LHCN-M2 (cell line): Measurements from ENCODE around the gene SUN1. TPM values are rescaled to one million over a fixed set of nuclear protein-coding genes. Genes with fewer than 3 reads are reported as not detected.
"Not testable (repeated sequence)": the region's sequence is repeated elsewhere in the genome, so short reads cannot be mapped to it uniquely, and the experiment has no call there.

Experiments used
- DNase-seq: peaks from one replicate; pipeline ENCODE4 v3.0.0-alpha.2; 2012; ENCODE audit warnings: low read depth
- total RNA-seq: library from RNA; depleted of rRNA; stranded (reverse); fragments of >200 nt; gene quantifications from 2 replicates; pipeline ENCODE4 v1.2.3, GENCODE V29; 2014; rRNA removed

SUN1 gene
- total RNA-seq, 1 experiment from 2014 or later: 166 TPM

DNA sequence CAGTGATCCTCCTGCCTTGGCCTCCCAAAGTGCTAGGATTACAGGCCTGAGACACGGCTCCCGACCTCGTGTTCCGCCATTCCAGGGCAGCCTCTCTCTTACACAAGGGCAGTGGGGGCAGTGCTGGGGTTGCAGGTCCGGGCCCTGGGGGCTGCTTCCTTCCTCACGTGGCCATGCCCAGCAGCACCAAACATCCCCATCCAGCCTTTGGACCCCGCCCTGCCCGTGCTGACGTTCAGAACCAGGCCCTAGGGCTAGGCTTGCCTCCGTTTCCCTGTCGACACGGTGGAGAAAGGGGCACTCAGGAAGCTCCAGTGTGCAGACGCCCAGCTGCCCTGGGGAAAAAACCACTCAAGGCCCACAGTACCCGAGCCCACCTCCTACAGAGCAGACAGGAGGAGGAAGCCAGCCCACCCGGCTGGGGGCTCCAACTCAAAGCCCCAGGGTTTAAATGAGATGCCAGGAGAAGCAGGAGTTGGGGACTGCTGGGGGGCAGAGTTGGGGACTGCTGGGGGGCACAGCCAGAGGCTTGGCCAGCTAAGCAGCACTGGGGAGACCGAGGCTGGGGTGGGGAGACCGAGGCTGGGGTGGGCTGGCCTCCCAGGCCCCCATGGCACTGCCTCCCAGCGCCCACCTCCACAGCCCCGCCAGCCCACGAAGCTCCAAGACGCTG is 86.3 kb downstream of the SUN1 start:
- DNase-seq: no peak

DNA sequence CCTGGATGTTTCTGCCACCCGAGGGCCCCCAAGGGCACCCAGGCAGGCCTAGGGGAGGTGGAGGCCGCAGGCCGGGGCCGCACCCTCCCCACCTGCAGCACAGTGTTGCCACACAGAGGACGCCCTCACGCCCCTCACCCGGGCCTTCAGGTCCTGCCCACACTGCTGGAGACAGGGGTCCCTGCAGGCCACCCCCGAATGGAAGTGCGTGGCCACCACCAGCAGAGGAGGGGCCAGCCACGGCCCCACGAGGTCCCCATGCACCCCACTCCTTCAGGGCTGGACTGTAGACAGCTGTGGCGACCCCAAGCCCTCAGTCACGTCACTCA is 86.8 kb downstream of the SUN1 start:
- no peak for DNase-seq

DNA sequence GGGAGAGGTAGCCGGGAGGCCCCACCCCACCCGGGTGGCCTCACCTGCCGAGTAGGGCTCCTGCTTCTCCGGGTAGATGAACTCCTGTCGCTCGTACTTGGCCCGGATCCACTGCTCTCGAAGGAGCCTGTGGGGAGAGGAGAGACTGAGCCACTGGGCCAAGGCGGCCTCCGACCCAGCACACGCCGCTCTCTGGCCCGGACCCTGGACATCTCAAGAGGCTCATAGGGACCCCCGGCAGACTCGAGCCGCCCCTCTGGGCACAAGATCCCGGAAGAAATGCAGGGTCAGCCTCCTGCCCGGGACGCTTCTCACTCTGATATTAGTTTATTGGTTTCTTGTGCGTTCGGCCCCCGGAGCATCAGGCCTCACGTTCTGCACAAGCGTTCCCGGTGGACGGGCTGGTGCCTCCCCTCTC is 87.7 kb downstream of the SUN1 start:
- DNase-seq: no peak

DNA sequence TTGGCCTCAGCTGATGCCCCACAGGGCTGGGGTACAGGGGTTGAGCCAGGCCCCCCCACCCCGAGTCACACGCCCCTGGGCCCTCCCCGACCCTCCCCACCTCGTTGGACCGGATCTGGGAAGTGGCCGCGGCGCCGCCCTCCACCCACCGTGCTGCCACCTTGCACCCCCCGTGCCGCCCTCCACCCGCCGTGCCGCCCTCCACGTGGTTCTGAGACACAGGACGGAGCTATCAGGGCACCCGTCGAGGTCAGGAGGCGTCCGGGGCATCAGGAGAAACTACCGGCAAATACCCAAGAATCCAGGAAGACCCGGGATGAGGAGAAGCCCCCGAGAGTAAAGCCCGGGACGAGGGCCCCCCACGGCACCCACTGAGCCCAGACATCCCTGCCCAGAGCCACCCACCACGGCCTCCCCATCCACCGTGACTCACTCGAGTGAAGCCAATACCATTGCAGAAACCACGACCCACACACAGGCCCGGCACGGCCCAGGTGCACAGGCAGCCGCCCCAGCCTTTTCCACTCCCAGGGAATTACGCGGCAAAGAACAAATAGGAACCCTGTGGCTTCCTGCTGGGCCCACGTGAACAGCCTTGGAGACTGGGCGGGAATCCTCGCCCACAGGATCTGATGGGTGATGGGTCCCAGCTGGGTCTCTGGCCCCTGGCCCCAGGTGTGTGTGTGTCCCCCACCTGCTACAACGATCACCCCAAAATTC is 88.2 kb downstream of the SUN1 start:
- DNase-seq: no peak

DNA sequence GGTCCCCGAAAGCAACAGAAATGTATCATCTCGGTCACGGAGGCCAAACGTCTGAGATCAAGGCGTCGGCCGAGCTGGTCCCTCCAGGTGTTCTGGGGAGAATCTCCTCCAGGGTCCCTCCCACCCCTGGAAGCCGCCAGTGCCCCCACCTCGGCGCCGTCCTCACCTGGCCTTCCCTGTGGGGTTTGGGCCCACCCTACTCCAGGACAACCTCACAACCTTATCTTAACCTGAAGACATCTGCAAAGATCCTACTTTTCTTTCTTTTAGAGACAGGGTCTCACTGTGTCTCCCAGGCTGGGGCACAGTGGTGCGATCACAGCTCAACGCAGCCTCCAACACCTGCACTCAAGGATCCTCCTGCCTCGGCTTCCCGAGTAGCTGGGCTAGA is 88.8 kb downstream of the SUN1 start:
- no peak for DNase-seq

DNA sequence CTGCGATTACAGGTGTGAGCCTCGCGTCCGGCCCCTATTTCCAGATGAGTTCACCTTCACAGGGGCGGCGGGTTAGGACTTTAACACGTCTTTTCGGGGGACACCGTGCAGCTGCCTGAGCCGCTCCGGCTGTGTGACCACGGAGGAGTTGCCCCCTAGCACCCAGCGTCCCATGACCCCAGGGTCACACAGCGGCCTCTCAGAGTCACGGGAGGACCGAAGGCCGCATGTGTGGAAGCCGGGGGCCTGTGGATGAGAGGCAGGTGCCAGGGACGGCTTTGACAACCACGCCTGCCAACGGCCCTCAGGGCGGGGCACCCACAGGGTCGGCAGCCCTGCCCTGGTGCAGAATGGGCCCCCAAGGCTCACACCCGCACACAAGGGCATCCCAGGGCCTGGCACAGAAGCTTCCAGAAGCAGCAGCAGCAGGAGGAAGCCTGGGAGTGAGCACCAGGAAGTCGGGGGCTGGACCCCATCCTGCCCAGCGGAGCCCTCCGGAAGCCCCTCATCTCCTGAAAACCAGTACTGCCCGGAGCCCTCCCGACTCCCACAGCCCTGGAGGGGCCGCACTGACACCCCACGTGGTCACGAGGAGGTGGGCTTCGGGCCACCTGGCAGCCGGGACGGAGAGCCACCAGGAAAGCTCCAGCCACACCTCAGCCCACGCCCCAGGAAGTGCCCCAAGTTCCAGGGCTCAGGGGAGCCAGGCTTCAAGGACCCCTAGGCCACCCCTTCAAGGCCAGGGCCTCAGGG is 89.5 kb downstream of the SUN1 start:
- DNase-seq: no peak

DNA sequence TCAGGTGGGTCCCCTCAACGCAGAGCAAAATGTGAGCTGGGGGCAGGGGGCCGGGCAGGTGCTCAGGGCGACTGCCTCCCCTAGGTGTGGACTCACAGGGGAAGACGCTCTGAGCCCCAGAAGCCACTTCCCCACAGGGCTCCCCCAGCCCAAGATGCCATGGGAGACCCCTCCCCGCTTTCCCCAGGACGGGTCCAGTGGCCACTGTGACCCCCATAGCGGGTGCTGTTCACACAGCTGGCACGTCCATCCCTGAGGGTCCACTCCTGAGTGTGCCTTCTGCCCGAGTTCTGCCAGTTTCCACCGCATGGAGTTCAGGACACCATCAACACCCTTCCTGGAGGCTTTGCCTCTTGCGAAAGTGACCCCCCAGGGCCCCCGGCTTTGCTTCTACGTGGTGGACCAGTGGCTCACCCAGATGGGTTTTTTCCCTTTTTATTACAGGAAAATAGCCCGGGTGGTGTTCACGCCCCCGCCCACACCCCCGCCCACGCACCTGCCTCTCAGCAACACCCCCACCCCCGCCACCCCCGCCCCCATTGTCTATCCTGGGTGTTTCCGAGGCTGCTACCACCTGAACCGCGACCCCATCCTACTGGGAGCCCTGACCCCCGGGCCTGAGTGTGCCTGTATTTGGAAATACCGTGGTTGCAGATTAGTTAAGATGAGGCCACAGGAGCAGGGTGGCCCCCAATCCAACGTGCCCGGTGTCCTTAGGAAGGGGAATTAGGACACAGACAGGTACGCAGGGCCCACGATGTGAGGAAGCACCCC is 90.2 kb downstream of the SUN1 start:
- no peak for DNase-seq

DNA sequence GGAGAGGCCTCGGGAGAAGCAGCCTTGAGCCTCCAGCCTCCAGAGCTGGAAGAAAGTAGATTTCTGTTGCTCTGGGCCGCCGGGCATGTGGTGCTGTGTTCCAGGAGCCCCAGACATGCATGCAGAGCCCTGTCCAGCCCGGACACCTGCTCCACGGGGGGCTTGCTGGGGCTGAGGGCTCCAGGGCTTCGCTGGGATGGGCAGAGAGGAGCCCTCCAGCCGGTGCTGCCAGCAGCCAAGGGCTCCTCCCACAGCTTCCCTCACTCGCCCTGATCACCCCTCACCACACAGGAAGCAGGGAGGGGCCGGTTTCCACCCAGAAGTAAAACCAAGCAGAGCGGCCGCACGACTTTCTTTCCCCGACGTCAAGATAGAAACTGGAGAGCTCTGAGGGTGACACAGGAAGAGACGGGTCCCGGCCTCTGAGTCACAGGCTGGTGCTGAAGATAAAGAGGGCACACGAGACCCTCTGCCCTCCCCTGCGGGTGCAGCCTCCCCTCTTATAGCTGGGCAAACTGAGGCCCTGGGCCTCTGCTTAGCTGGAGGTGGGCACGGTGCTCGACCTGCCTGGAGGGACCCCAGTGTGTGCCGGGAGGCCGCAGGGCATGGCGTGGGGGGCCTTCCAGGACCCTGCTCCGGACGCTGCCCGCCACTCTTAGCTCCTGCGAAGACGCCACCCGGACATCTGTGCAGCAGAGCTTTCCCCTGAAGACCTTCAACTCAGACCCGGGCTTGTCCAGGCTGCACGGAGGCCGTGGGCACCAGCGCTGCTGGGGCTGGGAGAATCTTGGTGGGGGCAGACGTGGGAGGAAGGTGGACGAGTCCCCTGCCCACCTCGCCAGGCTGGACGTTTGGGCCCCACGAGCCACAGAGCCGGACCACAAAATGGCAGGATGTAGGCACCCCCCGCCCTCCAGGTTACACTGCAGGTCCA is 91.1 kb downstream of the SUN1 start:
- no peak for DNase-seq

DNA sequence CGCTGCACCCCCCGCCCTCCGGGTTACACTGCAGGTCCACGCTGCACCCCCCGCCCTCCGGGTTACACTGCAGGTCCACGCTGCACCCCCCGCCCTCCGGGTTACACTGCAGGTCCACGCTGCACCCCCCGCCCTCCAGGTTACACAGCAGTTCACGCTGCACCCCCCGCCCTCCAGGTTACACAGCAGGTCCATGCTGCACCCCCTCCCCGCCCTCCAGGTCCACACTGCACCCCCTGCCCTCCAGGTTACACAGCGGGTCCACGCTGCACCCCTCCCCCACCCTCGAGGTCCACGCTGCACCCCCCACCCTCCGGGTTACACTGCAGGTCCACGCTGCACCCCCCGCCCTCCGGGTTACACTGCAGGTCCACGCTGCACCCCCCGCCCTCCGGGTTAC is 91.8 kb downstream of the SUN1 start:
- not testable (repeated sequence) for DNase-seq

Other genes starting within 250 kb of the SUN1 start
- 55.9 and 68.0 TPM in 2 replicates for gene DNAAF5, start 105.8 kb upstream of the SUN1 start, total RNA-seq
- gene PRKAR1B, start 105.2 kb upstream of the SUN1 start, total RNA-seq: 21.0 and 23.0 TPM in 2 replicates
- gene GET4, start 44.1 kb downstream of the SUN1 start, total RNA-seq: 28.0 and 33.7 TPM in 2 replicates
- gene ADAP1, start 122.2 kb downstream of the SUN1 start, total RNA-seq: 0.19 and 0.57 TPM in 2 replicates
- gene COX19, start 143.1 kb downstream of the SUN1 start, total RNA-seq: 6.5 TPM in 2 replicates
- gene CYP2W1, start 150.7 kb downstream of the SUN1 start, total RNA-seq: 0.06 TPM in 1 of 2 replicates, not detected in the other
- 4.2 and 4.6 TPM in 2 replicates for gene GPR146, start 212.1 kb downstream of the SUN1 start, total RNA-seq